ENCODE results near the gene PZP. TPM values are rescaled to one million over a fixed set of nuclear protein-coding genes. Genes with fewer than 3 reads are reported as not detected.

Gene PZP
- total and polyA plus RNA-seq, 2 of the 8 experiments (the other 6 are each of a cell fraction or from before 2014, with no cell fraction given) = 0.08 TPM; not detected in 1

- no peak within 1 kb of the TSS for H2AFZ ChIP-seq (ENCODE audit: low read length)
- no peak for TF ChIP-seq HDAC6 (IDR thresholded peaks at IDR 0.05; ENCODE audit: low read depth, low read length)
- no peak for TF ChIP-seq ZNF274 (IDR thresholded peaks at IDR 0.05; ENCODE audit: borderline replicate concordance, extremely low read depth, low read length)
- no peak for TF ChIP-seq SIN3A (conservative IDR thresholded peaks at IDR 0.05 in 1 of 2, IDR thresholded peaks at IDR 0.05 in 1 of 2; ENCODE audit: low read depth in 1 of 2, low read length in 2 of 2)
- TF ChIP-seq POLR2A (IDR thresholded peaks at IDR 0.05; ENCODE audit: control extremely low read depth in 1 of 2, low read depth in 2 of 2, low read length in 2 of 2) = no peak
- TF ChIP-seq POLR2AphosphoS5 (IDR thresholded peaks at IDR 0.05; ENCODE audit: low read depth, low read length) = no peak
- no peak for TF ChIP-seq KDM1A (IDR thresholded peaks at IDR 0.05; ENCODE audit: borderline replicate concordance, low read length)
- TF ChIP-seq ASH2L (IDR thresholded peaks at IDR 0.05; ENCODE audit: low read length) = no peak
- no peak for TF ChIP-seq CREB1 (IDR thresholded peaks at IDR 0.05)
- no peak for TF ChIP-seq YY1 (IDR thresholded peaks at IDR 0.05; ENCODE audit: low read depth, low read length)
- TF ChIP-seq SRF (IDR thresholded peaks at IDR 0.05; ENCODE audit: low read depth, low read length) = no peak
- TF ChIP-seq BCL11A (IDR thresholded peaks at IDR 0.05; ENCODE audit: low read depth in 2 of 2, low read length in 2 of 2) = no peak
- TF ChIP-seq RFX5 (IDR thresholded peaks at IDR 0.05; ENCODE audit: borderline replicate concordance, low read depth, low read length) = no peak
- no peak for TF ChIP-seq JUN (IDR thresholded peaks at IDR 0.05; ENCODE audit: low read depth, low read length)
- no peaks in the 10 kb centered on the region; the same call in 1 of the 2 replicates for H3K23me2 ChIP-seq (ENCODE audit: low read depth, low read length)
- H3K27me3 ChIP-seq (replicated peaks in 1 of 4; ENCODE audit: control insufficient read depth in 3 of 4, extremely low read depth in 1 of 4, insufficient read depth in 3 of 4, low read length in 3 of 4) = no peaks in the 10 kb centered on the region
- H3K14ac ChIP-seq (ENCODE audit: insufficient read length) = no peak within 1 kb of the TSS
- WGBS, 2 experiments (ENCODE audit: extremely low coverage in 1 of 2, insufficient coverage in 1 of 2, insufficient read length in 1 of 2, insufficient replicate concordance in 2 of 2, low coverage in 1 of 2, low lambda C conversion rate in 2 of 2, missing lambda C conversion rate in 1 of 2) = 81 to 100% methylated on average over 1 to 9 of the region's 9 CpGs
- no peak within 1 kb of the TSS for H2BK15ac ChIP-seq (ENCODE audit: low read length)
- H2BK120ac ChIP-seq (replicated peaks; ENCODE audit: low read depth, low read length) = no peak within 1 kb of the TSS
- H2BK5ac ChIP-seq (ENCODE audit: low read depth, low read length) = no peak within 1 kb of the TSS
- no peaks in the 10 kb centered on the region for H3K36me3 ChIP-seq (ENCODE audit: control insufficient read depth in 2 of 4, insufficient read depth in 4 of 4, low read length in 3 of 4)
- ChIA-PET POLR2A (ENCODE audit: partially characterized antibody) (interaction anchor here (1.0 kb wide), 1 partner anchor 10 kb away, joined by 3 read pairs; no protein-coding TSS in a partner anchor), CTCF (ENCODE audit: partially characterized antibody) (interaction anchor here (0.6 to 1.2 kb wide), 3 partner anchors 12 to 126 kb away, joined by 3 read pairs; partner anchors contain the start of gene KLRG1)
- H2BK20ac ChIP-seq (ENCODE audit: low read length) = no peak within 1 kb of the TSS
- H4K91ac ChIP-seq (replicated peaks; ENCODE audit: insufficient read length, low read length) = no peak within 1 kb of the TSS
- H3K9ac ChIP-seq (replicated peaks in 1 of 4; ENCODE audit: extremely low read depth in 1 of 4, low read depth in 3 of 4, low read length in 3 of 4) = no peak within 1 kb of the TSS
- no peaks in the 10 kb centered on the region for H3K79me1 ChIP-seq (ENCODE audit: low read depth, low read length)
- H3K79me2 ChIP-seq (ENCODE audit: control insufficient read depth in 1 of 2, insufficient read depth in 2 of 2, low read length in 2 of 2) = no peaks in the 10 kb centered on the region
- H3K4me1 ChIP-seq (replicated peaks in 1 of 4; ENCODE audit: control insufficient read depth in 3 of 4, insufficient read depth in 4 of 4, low read length in 3 of 4) = no peaks in the 10 kb centered on the region; a peak in 1 of 7 replicates
- H4K5ac ChIP-seq (ENCODE audit: insufficient read length, low read depth, low read length) = no peak within 1 kb of the TSS
- DNase-seq (ENCODE audit: low read depth in 1 of 2, low spot score in 2 of 2) (no peak), FAIRE-seq (no peak)
- no peak within 1 kb of the TSS for H2AK5ac ChIP-seq (ENCODE audit: low read depth, low read length)
- no peak within 1 kb of the TSS for H3K4me3 ChIP-seq (ENCODE audit: extremely low read depth in 1 of 4, insufficient read depth in 2 of 4, low read depth in 3 of 4, low read length in 4 of 4)
- no peak within 1 kb of the TSS for H2BK12ac ChIP-seq (ENCODE audit: low read depth, low read length)
- no peak within 1 kb of the TSS for H3K18ac ChIP-seq (ENCODE audit: extremely low read depth, low read length)
- no peak within 1 kb of the TSS for H3K56ac ChIP-seq (replicated peaks; ENCODE audit: insufficient read length, low read depth, low read length)
- no peaks in the 10 kb centered on the region for H4K20me1 ChIP-seq (replicated peaks in 1 of 2; ENCODE audit: control insufficient read depth in 1 of 2, insufficient read depth in 2 of 2, low read length in 2 of 2)
- H3K4ac ChIP-seq (replicated peaks; ENCODE audit: insufficient read length, low read depth, low read length) = no peak within 1 kb of the TSS
- no peak within 1 kb of the TSS for H3K4me2 ChIP-seq (ENCODE audit: insufficient read depth in 1 of 2, low read depth in 2 of 2, low read length in 2 of 2)
- no peaks in the 10 kb centered on the region for H3K9me3 ChIP-seq (ENCODE audit: insufficient read depth in 2 of 2, low read depth in 1 of 2, low read length in 1 of 2)
- H3K23ac ChIP-seq (ENCODE audit: insufficient read length) = no peak within 1 kb of the TSS
- no peak within 1 kb of the TSS for H3K27ac ChIP-seq (ENCODE audit: low read depth, low read length)
- no peak within 1 kb of the TSS for H4K8ac ChIP-seq (ENCODE audit: extremely low read depth, insufficient read depth, low read length)
Observed at GRCh38 chr12:9115731-9116559, 92.2 kb downstream of the PZP start, which contains the start of gene A2M. A2M (minus strand) TSS chr12:9115919; CDS start chr12:9115849, 70 bp downstream.
